ENCODE results near the gene MUC13.

- TF ChIP-seq CTCF (conservative IDR thresholded peaks at IDR 0.05; ENCODE audit: low read length) (no peak), EZH2phosphoT487 (IDR thresholded peaks at IDR 0.05; ENCODE audit: borderline replicate concordance, low read depth, low read length) (no peak)
These were observed 76.3 kb downstream of the MUC13 start for GRCh38 chr3:124858275-124858674.
